ENCODE data around the gene LITAF. TPM values are rescaled to one million over a fixed set of nuclear protein-coding genes. Genes with fewer than 3 reads are reported as not detected.

The LITAF gene
- total and polyA plus RNA-seq, 2 of the 4 experiments (the other 2 are of a cell fraction) = 113 to 206 TPM

DNA sequence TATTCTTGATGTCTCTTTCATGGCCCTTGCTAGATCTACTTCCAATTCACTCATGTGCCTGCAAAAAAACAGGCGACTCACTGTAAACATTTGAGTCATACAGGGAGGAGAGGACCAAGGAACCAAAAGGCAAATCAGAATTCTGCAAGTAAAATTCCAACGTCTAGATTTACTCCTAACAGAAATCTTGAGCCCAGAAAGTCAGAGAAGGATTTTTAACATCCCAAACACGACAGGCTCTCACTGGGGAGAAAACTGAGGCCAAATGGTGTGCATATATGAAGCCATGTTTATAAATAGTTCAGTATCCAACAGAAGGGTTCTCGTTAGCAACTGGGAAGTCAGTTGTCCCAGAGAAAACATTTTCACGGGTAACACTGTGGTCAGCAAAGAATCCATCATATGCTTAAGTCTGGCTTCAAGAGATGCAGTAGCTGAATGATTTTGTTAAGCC lies 40.1 kb downstream of the LITAF start:
- Histone ChIP-seq H3K27ac (ENCODE audit: insufficient read depth, low read length) (peak overlapping the region; percentile 59; the same call in 1 of the 2 replicates), H3K18ac (ENCODE audit: low read depth, low read length) (peak overlapping the region; percentile 58; the same call in 1 of the 2 replicates), H2BK20ac (ENCODE audit: low read depth, low read length) (peak overlapping the region; percentile 9), H3K9me3 (ENCODE audit: control insufficient read depth, insufficient read depth, low read length) (0 out of 2 replicates have a peak, but pooled peaks cover 2% of the 10 kb centered on the region), H2BK15ac (ENCODE audit: low read depth, low read length) (no peak overlapping the region), H2AFZ (replicated peaks; ENCODE audit: low read length, poor library complexity) (no peak overlapping the region), H4K5ac (ENCODE audit: low read depth, low read length) (peak overlapping the region; percentile 3; the same call in 1 of the 2 replicates), H3K4me3 (ENCODE audit: insufficient read depth, low read depth, low read length) (no peak overlapping the region), H3K4me1 (ENCODE audit: control insufficient read depth, insufficient read depth, low read length) (peaks cover 8% of the 10 kb centered on the region), H3K4ac (ENCODE audit: low read depth, low read length) (peak overlapping the region; percentile 34; the same call in 1 of the 2 replicates), H3K23ac (ENCODE audit: low read depth, low read length) (peak overlapping the region; percentile 18), H2AK5ac (ENCODE audit: low read depth, low read length) (no peak overlapping the region), H4K8ac (ENCODE audit: low read depth in 2 of 2, low read length in 2 of 2) (peak overlapping the region in 1 of 2 experiments; percentile 54; a peak in 1 of 4 replicates), H3K56ac (ENCODE audit: extremely low read depth, insufficient read depth, low read length) (peak overlapping the region; percentile 29; the same call in 1 of the 2 replicates), H3K4me2 (ENCODE audit: low read depth, low read length) (peak overlapping the region; percentile 62), H4K91ac (ENCODE audit: insufficient read depth, low read depth, low read length) (peak overlapping the region; percentile 22; the same call in 1 of the 2 replicates), H3K9me1 (ENCODE audit: insufficient read depth, low read length) (0 out of 2 replicates have a peak, but pooled peaks cover 4% of the 10 kb centered on the region), H3K9ac (ENCODE audit: low read depth, low read length) (no peak overlapping the region), H2BK5ac (ENCODE audit: low read depth, low read length, poor library complexity, severe bottlenecking) (peak overlapping the region; percentile 87), H3K14ac (replicated peaks; ENCODE audit: low read depth, low read length) (peak overlapping the region; percentile 55), H2BK120ac (ENCODE audit: low read depth, low read length) (peak overlapping the region; percentile 28; the same call in 1 of the 2 replicates), H3K36me3 (ENCODE audit: control insufficient read depth, insufficient read depth, low read length) (peaks cover 37% of the 10 kb centered on the region), H2AK9ac (replicated peaks; ENCODE audit: low read depth, low read length, poor library complexity) (no peak overlapping the region), H3K27me3 (ENCODE audit: control insufficient read depth, insufficient read depth, low read length) (no peaks in the 10 kb centered on the region), H4K20me1 (ENCODE audit: insufficient read depth, low read length) (no peaks in the 10 kb centered on the region), H3K79me1 (ENCODE audit: low read depth in 1 of 2, low read length in 2 of 2) (peaks cover 3 to 4% of the 10 kb centered on the region in 2 experiments; a peak in 2 of 4 replicates)
- no TSS peak for BruUV-seq (replicated peaks)
- WGBS, 2 experiments (ENCODE audit: extremely low coverage in 2 of 2, insufficient read length in 1 of 2) = no CpG with 5 or more reads among the region's 5 CpGs
- peak; percentile 85 for DNase-seq
- peak; percentile 56; the same call in 1 of the 2 replicates for TF ChIP-seq FOS (IDR thresholded peaks at IDR 0.05; ENCODE audit: low read depth, low read length)
- peak; percentile 87 for TF ChIP-seq BHLHE40 (IDR thresholded peaks at IDR 0.05; ENCODE audit: low read depth, low read length)
- no peak for TF ChIP-seq NFE2L2 (IDR thresholded peaks at IDR 0.05; ENCODE audit: low read depth, low read length)
- TF ChIP-seq, protein P1, sequence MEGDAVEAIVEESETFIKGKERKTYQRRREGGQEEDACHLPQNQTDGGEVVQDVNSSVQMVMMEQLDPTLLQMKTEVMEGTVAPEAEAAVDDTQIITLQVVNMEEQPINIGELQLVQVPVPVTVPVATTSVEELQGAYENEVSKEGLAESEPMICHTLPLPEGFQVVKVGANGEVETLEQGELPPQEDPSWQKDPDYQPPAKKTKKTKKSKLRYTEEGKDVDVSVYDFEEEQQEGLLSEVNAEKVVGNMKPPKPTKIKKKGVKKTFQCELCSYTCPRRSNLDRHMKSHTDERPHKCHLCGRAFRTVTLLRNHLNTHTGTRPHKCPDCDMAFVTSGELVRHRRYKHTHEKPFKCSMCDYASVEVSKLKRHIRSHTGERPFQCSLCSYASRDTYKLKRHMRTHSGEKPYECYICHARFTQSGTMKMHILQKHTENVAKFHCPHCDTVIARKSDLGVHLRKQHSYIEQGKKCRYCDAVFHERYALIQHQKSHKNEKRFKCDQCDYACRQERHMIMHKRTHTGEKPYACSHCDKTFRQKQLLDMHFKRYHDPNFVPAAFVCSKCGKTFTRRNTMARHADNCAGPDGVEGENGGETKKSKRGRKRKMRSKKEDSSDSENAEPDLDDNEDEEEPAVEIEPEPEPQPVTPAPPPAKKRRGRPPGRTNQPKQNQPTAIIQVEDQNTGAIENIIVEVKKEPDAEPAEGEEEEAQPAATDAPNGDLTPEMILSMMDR (conservative IDR thresholded peaks at IDR 0.05; ENCODE audit: low read depth, low read length) = no peak
- 0 out of 2 replicates have a peak, but pooled peaks have one; percentile 27 for TF ChIP-seq MXI1 (IDR thresholded peaks at IDR 0.05; ENCODE audit: borderline replicate concordance, low read depth, low read length)
- TF ChIP-seq SMC3 (IDR thresholded peaks at IDR 0.05; ENCODE audit: low read depth, low read length) = peak; percentile 18; the same call in 1 of the 2 replicates
- peak; percentile 92 for ATAC-seq (ENCODE audit: low read depth)
- dilution Hi-C loops (cut with HindIII; ENCODE audit: low sequenced_read_pairs, unreplicated experiment) (no loop called here), intact Hi-C loops (cut with micrococcal nuclease) (loop anchor here (5.0 kb wide), 2 partner anchors 36 to 96 kb away; no protein-coding TSS in a partner anchor), in situ Hi-C loops (cut with MboI; ENCODE audit: low sequenced_read_pairs) (loop anchor here (25.0 kb wide), 1 partner anchor 584 kb away; no protein-coding TSS in a partner anchor)
- POLR2A ChIA-PET (ENCODE audit: unreplicated experiment) = interaction anchor here (1.0 kb wide), 1 partner anchor 9 kb away, joined by 6 read pairs; no protein-coding TSS in a partner anchor
- CTCF ChIA-PET = interaction anchor here (1.0 to 1.2 kb wide), 2 partner anchors 15 to 20 kb away, joined by 3 to 5 read pairs; no protein-coding TSS in a partner anchor
